ENCODE data around the gene NXPE4.
"Not testable (repeated sequence)": the region's sequence is repeated elsewhere in the genome, so short reads cannot be mapped to it uniquely, and the experiment has no call there.

DNA sequence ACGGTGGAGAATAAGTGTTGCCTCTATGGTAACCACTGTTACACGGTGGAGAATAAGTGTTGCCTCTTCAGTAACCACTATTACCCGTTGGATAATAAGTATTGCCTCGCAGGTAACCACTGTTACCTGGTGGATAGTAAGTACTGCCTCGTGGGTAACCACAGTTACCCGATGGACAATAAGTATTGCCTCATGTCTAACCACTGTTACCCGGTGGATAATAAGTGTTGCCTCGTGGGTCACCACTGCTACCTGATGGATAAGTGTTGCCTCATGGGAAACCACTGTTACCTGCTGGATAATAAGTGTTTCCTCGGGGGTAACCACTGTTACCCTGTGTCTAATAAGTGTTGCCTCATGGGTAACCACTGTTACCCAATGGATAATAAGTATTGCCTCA lies 16.6 kb upstream of the NXPE4 start:
- TF ChIP-seq CTCF (IDR thresholded peaks at IDR 0.05; ENCODE audit: low read depth, low read length); POLR2A (IDR thresholded peaks at IDR 0.05; ENCODE audit: extremely low read depth, insufficient read length); MYC (IDR thresholded peaks at IDR 0.05; ENCODE audit: low read depth, low read length): not testable (repeated sequence)
- TF ChIP-seq, protein P1, sequence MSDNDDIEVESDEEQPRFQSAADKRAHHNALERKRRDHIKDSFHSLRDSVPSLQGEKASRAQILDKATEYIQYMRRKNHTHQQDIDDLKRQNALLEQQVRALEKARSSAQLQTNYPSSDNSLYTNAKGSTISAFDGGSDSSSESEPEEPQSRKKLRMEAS (IDR thresholded peaks at IDR 0.05; ENCODE audit: low read depth, low read length) = not testable (repeated sequence)
